Lung microvascular endothelial cell (primary cell): ENCODE measurements around the gene POLE. TPM values are rescaled to one million over a fixed set of nuclear protein-coding genes. Genes with fewer than 3 reads are reported as not detected.
"Not testable (repeated sequence)": the region's sequence is repeated elsewhere in the genome, so short reads cannot be mapped to it uniquely, and the experiment has no call there.

Source experiments
- DNase-seq, 2 donors: peaks; one replicate each; pipeline versions ENCODE4 v3.0.0 to v3.0.0-alpha.2; 2010; ENCODE audit warnings: low read depth in 2 of 2
- total RNA-seq: library from RNA; depleted of rRNA; stranded (reverse); fragments of >200 nt; gene quantifications from 2 replicates; pipeline ENCODE4 v1.2.1, GENCODE V29; 2014

Gene POLE
- total RNA-seq, 1 donor from 2014 or later = 27.4 TPM

GRCh38 chr12:132600048-132601032, 86.8 kb downstream of the POLE start:
- peak; percentile 80 to 84 for DNase-seq

GRCh38 chr12:132599502-132599901, 87.6 kb downstream of the POLE start:
- not testable (repeated sequence) for DNase-seq

- DNase-seq = peak; percentile 39 to 90
Observed at GRCh38 chr12:132597333-132598316, 89.5 kb downstream of the POLE start.

DNA sequence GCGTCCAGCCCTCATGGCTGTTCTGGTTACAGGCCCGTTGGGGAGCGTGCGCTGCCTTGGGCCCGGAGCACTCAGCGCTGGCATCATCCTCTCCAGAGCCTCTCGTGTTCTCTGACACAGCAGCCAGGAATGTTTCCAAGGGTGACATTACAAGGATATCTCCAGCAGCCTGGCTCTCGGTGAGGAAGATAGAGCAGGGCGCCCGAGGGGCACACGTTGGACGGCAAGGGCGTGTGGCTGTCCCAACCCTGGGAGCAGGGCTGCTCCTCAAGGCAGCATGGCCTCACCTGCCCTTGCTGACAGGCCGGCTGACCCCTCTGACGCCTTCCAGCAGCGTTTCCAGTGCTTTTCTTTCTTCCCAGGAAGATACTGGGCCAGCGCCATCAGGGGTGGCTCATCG, 91.1 kb downstream of the POLE start:
- no peak for DNase-seq

GRCh38 chr12:132595183-132595582, 92.0 kb downstream of the POLE start:
- no peak for DNase-seq

GRCh38 chr12:132593938-132594358, 93.2 kb downstream of the POLE start:
- DNase-seq = peak; percentile 98

DNA sequence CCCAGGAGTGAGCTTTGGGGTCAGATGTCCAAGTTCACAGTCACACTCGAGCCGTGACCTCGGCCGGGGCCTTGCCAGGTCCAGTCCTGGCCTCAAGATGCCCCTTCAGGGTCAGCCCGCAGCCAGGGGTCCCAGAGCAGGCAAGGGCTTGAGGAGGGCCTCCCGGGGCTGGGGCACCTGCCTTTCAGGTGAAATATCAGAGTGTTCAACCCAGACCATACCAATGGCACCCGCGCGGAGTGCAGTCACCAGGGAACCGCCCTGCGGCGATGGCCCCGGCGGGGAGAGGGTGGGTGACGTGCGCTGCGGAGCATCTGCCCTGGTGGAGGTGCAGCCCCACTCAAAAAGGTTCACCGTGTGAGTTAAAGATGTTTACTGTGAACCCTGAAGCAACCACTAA, 93.6 kb downstream of the POLE start:
- DNase-seq = no peak

DNA sequence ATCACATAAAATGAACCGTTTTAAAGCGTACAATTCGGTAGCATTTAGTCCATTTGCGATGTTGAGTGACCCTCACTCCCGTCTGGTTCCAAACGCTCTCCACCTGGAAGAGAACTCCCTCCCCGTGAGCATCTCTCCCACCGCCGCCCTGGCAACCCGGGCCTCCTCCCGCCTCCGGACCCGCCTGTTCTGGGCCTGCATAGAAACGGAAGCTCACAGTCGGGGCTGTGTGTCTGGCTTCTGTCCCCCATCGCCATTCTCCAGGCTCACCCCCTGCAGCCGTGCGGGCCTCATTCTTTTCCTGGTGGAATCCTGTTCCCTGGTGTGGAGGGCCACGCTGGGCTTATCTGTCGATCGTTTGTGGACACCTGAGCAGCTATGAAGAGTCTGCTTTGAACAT, 94.1 kb downstream of the POLE start:
- no peak for DNase-seq

DNA sequence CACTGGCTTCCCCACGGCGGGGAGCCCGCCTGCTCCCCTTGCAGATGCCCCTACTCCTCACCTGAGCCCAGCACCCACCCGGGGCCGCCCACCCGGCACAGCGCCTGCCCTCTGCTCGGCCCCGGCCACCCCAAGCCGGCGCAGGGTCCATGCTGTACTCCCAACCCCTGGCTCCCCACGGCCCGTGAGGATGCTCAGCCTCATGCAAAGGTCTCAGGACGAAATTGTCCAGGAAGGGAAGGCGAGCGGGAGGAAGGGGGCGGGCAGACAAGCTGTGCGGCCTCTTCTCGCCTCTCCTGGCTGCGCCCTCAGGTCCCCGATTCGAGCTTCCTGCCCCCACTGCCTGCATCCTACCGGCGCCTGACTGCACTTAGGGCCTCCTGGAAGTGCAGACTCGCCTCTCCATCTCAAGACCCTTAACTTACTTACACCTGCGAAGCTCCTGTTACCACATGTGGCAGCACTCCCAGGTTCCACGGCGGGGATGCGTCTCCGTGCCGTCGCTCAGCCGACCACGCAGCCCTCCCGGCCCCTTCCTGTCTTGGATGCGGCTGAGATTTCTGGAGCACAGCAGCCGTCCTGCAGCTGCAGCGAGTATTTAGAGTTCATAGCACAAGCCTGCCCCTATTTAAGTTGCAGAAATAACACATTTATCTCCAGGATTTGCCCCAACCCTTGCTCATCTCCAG, 94.7 kb downstream of the POLE start:
- no peak for DNase-seq

DNA sequence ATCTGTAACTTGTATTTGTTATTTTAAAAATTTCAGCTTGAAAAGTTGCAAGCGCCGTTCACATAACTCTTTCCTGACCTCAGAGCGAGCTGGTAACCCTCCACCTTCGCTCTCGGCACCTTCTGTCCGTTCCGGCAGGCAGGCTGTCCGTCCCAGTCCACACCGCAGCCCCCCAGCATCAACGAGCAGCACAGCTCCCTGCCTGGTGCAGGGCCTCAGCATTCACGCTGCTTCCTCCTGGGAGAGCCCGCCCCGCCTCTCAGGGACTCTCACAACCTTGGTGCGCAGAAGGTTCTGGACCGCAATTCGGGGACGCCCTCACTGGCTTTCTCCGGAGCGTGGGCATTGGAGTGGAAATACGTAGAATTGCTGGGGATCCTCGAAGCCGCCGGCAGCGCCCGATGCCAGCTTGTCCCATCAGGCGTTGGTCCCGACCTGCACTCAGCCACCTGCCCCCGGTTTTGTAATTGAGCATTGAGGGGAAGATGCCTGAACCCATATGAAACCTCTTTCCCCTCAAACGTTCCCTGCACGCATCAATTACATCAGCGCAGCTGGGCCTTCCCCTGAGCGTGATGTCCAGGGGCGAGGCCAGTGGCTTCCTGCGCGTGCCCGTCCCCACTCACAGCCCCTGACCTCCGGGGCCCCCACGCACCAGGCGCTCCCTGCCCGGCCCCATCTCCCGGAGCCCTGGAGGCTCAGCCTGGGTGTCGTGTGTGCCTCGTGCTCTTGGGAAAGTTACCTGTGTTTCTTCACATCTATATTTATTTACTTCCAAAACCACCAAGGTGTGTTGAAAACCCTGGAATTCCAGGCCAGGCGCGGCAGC, 95.8 kb downstream of the POLE start:
- no peak for DNase-seq

DNA sequence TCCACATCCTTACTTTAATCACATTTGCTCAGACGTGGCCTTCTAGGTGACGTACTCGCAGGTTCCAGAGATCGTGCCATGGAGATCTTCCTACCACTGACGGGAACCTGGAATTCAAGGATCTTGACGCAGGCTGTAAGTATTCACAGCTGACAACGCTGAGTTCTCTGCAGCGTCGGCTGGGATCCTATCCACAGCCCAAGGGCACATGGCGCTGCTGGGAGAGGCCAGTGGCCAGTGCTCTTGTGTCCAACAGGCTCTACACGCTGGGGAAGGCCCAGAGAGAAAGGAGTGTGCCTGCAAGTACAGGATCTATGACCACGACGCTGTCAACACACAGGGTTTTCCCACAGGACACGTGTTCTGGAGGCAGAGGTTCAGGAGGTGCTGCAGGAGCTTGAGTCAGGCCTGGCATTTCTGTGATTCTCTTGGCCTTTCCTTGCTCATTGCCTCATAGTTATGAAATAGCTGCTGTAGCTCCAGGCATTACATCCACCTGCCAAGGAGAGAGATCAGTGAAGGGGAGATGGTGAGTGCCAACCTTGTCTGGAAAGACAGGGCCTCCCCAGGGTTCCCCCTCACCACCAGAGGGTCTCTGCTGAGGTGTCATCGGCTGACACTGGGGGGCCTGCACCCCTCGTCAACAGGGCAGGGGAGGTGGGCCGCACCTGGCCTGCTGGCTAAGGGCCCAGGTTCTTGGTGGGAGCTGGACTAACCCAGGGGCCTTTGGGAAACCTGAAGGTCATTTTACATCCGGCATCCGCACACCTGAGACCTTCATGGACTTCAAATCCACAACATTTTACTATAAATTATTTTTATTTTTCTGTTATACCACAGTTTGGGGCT, 98.1 kb downstream of the POLE start:
- no peak for DNase-seq

DNA sequence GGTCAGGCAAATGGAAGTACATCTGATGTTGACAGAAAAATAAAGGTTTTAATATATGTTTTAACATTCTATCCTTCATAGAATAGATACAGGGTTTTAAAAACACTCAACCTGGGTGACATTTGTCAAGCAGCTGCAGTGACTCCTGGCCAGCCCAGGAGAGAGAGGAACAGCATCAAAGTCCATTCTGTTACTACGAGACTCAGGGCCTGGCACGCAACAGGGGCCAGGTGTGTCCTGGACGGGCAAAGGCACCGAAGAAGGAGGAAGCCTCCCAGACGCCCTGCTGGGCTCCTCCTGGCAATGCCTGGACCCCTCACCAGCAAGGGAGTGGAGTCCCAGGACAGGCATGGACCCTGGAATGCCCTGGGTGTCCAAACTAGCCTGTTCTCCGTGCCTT, 98.8 kb downstream of the POLE start:
- no peak for DNase-seq

DNA sequence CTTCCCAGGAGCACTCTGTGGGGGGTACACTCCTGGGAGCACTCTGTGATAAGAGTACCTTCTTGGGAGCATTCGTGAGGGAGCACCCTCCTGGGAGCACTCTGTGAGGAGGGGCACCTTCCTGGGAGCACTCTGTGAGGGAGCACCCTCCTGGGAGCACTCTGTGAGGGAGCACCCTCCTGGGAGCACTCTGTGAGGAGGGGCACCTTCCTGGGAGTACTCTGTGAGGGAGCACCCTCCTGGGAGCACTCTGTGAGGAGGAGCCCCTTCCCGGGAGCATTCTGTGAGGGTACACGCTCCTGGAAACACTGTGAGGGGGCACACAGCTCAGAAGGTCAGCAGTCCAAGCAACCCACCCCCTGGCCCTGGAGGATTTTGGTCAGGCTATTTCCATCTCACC, 99.4 kb downstream of the POLE start:
- no peak for DNase-seq

DNA sequence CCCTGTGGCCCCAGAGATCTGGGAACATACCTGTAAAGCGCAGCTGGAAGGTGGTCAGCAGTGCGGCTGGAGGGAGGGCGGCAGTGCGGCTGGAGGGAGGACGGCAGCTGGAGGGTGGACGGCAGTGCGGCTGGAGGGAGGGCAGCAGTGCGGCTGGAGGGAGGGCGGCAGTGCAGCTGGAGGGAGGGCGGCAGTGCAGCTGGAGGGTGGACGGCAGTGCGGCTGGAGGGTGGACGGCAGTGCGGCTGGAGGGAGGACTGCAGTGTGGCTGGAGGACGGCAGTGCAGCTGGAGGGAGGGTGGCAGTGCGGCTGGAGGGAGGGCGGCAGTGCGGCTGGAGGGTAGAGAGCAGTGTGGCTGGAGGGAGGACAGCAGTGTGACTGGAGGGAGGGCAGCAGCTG, 100.2 kb downstream of the POLE start:
- DNase-seq = no peak

DNA sequence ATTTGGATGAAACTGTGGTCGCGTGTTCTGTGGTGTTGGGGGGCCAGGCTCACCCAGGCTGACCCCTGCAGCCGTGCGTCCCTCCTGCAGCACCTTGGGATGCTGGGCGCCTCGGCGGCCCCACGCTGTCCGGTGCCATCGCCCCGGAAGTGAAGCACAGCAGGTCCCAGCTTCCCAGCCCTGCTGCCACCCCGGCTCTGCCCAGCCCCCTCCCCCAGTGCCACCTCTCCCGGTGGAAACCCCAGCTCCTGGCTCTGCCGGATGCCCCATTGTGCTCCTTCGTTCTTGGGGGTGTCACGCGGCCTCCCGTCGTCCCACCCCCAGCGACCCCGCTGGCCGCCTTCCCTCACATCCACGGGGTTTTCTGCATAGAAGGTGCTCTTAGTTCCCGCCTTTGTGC, 102.0 kb downstream of the POLE start:
- DNase-seq = no peak

DNA sequence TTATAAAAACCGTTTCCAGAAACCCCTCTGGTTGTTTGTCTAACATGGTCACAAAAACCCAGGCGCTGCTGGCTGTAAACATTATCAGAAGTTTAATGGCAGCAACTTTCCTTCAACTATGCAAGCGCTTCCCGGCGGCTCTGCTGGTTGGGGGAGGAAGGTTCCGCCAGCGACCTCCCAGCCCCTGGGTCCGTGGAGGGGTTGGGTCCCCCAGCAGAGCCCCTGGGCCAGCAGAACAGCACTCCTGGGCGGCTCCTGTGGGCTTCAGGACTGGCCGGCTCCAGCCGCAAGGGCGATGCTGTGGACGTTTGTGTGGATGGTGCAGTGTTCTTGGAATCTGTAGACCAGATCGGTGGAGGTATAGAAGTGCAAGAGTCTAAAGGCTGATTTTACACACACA, 102.7 kb downstream of the POLE start:
- DNase-seq = no peak

GRCh38 chr12:132583736-132584135, 103.4 kb downstream of the POLE start:
- DNase-seq = no peak

DNA sequence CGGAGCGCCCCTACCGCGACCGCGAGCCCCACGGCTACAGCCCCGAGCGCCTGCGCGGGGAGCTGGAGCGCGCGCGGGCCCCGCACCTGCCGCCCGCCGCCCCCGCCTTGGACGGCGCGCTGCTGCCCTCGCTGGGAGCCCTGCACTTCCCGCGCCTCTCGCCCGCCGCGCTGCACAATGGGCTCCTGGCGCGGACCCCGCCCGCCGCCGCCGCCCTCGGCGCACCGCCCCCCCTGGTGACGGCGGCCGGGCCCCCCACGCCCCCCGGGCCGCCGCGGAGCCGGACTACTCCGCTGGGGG, 103.8 kb downstream of the POLE start:
- no peak for DNase-seq

- no peak for DNase-seq
Observed at GRCh38 chr12:132582582-132583410, 104.3 kb downstream of the POLE start.
